ENCODE results near the gene PFKFB2.

PFKFB2 gene

GRCh38 chr1:207069858-207070506, 16.9 kb downstream of the PFKFB2 start:
- DNase-seq: no peak

- DNase-seq: no peak
Observed at GRCh38 chr1:207070811-207071210, 17.7 kb downstream of the PFKFB2 start.

- no peak for DNase-seq
Observed at GRCh38 chr1:207071426-207071825, 18.4 kb downstream of the PFKFB2 start.

- no peak for DNase-seq
Observed at GRCh38 chr1:207072233-207072632, 19.2 kb downstream of the PFKFB2 start.

- no peak for DNase-seq
Observed at GRCh38 chr1:207073906-207074820, 21.1 kb downstream of the PFKFB2 start.

GRCh38 chr1:207076181-207076955, 23.3 kb downstream of the PFKFB2 start:
- no peak for DNase-seq

- DNase-seq: no peak
Observed at GRCh38 chr1:207077012-207077411, 23.9 kb downstream of the PFKFB2 start.

GRCh38 chr1:207077470-207078377, 24.6 kb downstream of the PFKFB2 start:
- peak; percentile 56 for DNase-seq

GRCh38 chr1:207078578-207079132, 25.6 kb downstream of the PFKFB2 start:
- DNase-seq: no peak

GRCh38 chr1:207079706-207080241, 26.7 kb downstream of the PFKFB2 start:
- DNase-seq: no peak

- DNase-seq: no peak
Observed at GRCh38 chr1:207081088-207081487, 28.0 kb downstream of the PFKFB2 start.

- no peak for DNase-seq
Observed at GRCh38 chr1:207081806-207082205, 28.7 kb downstream of the PFKFB2 start.

GRCh38 chr1:207084232-207084631, 31.2 kb downstream of the PFKFB2 start:
- DNase-seq: no peak

GRCh38 chr1:207084701-207085180, 31.7 kb downstream of the PFKFB2 start:
- peak; percentile 23 for DNase-seq

- DNase-seq: no peak
Observed at GRCh38 chr1:207085887-207086286, 32.8 kb downstream of the PFKFB2 start.

GRCh38 chr1:207088161-207088560, 35.1 kb downstream of the PFKFB2 start:
- no peak for DNase-seq

- no peak for DNase-seq
Observed at GRCh38 chr1:207088701-207089626, 35.9 kb downstream of the PFKFB2 start, which contains the start of gene C4BPB. Gene C4BPB, plus strand, starts transcription at chr1:207088860. Its CDS starts 672 bp downstream, at chr1:207089532.

- DNase-seq: no peak
Observed at GRCh38 chr1:207089627-207090355, 36.7 kb downstream of the PFKFB2 start.

GRCh38 chr1:207091200-207091908, 38.3 kb downstream of the PFKFB2 start:
- no peak for DNase-seq

Measured in NCI-H2029 treated with DMSO at 0.1 percent for 48 hours (cell line).